Measurements from ENCODE around the gene TBC1D5.

The TBC1D5 gene

DNA sequence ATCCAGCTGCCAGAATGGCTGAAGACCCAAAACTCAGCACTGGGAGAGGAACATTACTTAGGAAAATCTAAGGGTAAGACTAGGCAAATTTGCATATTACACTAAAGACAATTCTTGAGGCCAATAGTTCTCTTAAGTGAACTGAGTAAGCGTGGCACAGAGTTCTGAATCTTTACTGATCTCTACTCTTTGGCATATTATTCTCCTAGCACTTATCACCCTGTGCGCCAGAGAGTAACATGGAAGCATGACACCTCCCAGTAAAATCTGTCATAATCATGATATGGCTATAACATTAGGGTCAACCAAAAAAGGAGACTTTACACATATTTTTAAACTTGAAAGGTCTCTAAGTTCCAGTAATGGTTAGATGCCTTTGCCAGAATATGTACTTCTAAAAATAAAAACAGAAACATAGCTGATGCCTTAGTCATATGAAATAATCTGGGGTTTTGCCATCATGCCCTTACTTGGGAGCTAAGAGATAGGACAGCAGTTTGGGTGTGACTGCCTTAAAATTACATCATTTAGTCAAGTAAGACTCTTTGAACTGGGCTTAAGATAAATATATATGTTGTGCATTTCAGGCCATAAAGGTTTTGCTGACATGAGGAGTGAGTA, 567.1 kb downstream of the TBC1D5 start:
- no peak for TF ChIP-seq CTCF (IDR thresholded peaks at IDR 0.05)

- TF ChIP-seq CTCF (IDR thresholded peaks at IDR 0.05): no peak
Observed at GRCh38 chr3:17166369-17166768, 576.1 kb downstream of the TBC1D5 start.

GRCh38 chr3:17162116-17162515, 580.3 kb downstream of the TBC1D5 start:
- no peak for TF ChIP-seq CTCF (IDR thresholded peaks at IDR 0.05)

- TF ChIP-seq CTCF (IDR thresholded peaks at IDR 0.05): no peak
Observed at GRCh38 chr3:17160597-17160996, 581.8 kb downstream of the TBC1D5 start.

DNA sequence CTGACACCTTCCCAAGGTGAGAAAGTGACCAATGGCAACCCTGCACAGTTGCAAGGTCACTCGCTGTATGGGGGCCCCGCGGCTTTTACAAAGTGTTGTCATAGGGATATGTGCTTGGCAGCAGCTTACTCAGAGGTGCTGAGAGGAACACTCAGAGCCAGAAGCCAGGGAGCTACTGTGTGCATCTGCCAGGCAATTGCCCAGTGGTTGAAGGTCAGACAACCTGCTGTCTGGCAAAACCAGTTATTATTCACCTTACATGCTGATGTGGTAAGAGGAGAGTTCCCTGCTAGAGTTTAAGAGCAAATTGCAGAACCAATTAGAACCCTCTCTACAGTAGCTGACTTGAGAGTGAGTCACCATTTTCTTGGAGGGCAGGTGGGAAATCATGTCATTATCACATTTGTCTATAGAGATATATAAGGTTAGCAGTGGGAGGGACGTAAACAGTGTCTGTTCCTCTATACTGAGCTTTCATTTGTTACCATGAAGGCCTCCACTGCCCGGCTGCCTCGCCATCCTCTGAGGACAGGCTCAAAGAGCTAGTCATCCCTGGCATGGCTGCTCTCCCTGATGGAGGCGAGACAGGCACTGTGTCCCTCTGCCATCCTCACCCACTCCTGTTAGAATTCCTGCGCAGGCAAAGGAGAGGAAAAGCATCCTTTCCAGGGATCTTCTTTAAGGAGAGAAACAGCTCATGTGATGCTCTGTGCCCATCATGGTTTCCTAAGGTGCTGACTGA, 583.3 kb downstream of the TBC1D5 start:
- no peak for TF ChIP-seq CTCF (IDR thresholded peaks at IDR 0.05)

GRCh38 chr3:17157713-17158112, 584.7 kb downstream of the TBC1D5 start:
- no peak for TF ChIP-seq CTCF (IDR thresholded peaks at IDR 0.05)

GRCh38 chr3:17156864-17157263, 585.6 kb downstream of the TBC1D5 start:
- no peak for TF ChIP-seq CTCF (IDR thresholded peaks at IDR 0.05)

Data from LNCAP (cell line).